K562 (cell line): ENCODE results near the gene DRP2. TPM values are rescaled to one million over a fixed set of nuclear protein-coding genes. Genes with fewer than 3 reads are reported as not detected.

ENCODE experiments used
- ATAC-seq: fragments of 200-7000 bp; cut with Tn5 transposase; 3 replicates; pipeline ENCODE4 v1.9.1; 2020; ENCODE audit warnings: moderate library complexity
- BruUV-seq: library from RNA; stranded (reverse); fragments of 400-500 nt; replicated peaks from 2 replicates; lab custom pipeline; 2021; lab: Mats Ljungman, UMichigan
- CTCF ChIA-PET: fragments of 300-600 bp; formaldehyde crosslinking; extraction: SDS; loops from one replicate; lab custom pipeline; 2021; ENCODE audit warnings: low intra/inter-chr PET ratio; lab: Yijun Ruan, JAX
- POLR2A ChIA-PET: fragments of 300-600, 350-650 bp; sonication (Branson Sonifier 250); formaldehyde crosslinking; extraction: SDS; loops from one replicate; lab custom pipeline; 2021; ENCODE audit warnings: antibody characterized with exemption, inconsistent platforms; lab: Yijun Ruan, JAX
- DNase-seq, 4 experiments: peaks; one replicate each; pipeline versions ENCODE4 v3.0.0 to v3.0.0-alpha.2; 2011 to 2018; ENCODE audit warnings: low spot score in 3 of 4, mixed read lengths in 3 of 4; ENCODE audit errors: extremely low read depth in 1 of 4
- FAIRE-seq: peaks from 2 replicates; lab custom pipeline; 2011; peaks lifted over from hg19 to GRCh38; lab: Jason Lieb, UNC
- H2AFZ ChIP-seq: 2 replicates; pipeline ENCODE4 v1.6.0; 2011; ENCODE audit warnings: low read depth, low read length, control low read depth, inconsistent platforms
- H3K27ac ChIP-seq: fragments of 200-600 bp; 3 replicates; pipeline ENCODE4 v1.8.0; 2011; ENCODE audit warnings: low read depth, mild to moderate bottlenecking, control low read depth, inconsistent platforms, low read length, moderate library complexity, mixed read lengths; ENCODE audit errors: extremely low read depth
- H3K27me3 ChIP-seq, 2 experiments: fragments of 300-600 bp in 1 of 2; 2 replicates in 1 of 2; 3 replicates in 1 of 2; pipeline versions ENCODE4 v1.6.0 to v1.8.0; 2011; ENCODE audit warnings: inconsistent platforms in 2 of 2, low read length in 2 of 2, mild to moderate bottlenecking in 1 of 2, mixed read lengths in 1 of 2, moderate library complexity in 1 of 2; ENCODE audit not compliant: control insufficient read depth in 2 of 2, insufficient read depth in 2 of 2
- H3K36me3 ChIP-seq: fragments of 300-600 bp; 3 replicates; pipeline ENCODE4 v1.8.0; 2011; ENCODE audit warnings: mild to moderate bottlenecking, low read length, inconsistent platforms; ENCODE audit not compliant: control insufficient read depth, insufficient read depth
- H3K4me1 ChIP-seq, 2 experiments: fragments of 200-600 bp in 1 of 2; replicated peaks in 1 of 2; 2 replicates in 1 of 2; 3 replicates in 1 of 2; pipeline versions ENCODE4 v1.5.1 to v1.8.0; 2011; ENCODE audit warnings: inconsistent platforms in 2 of 2, low read length in 2 of 2, mild to moderate bottlenecking in 1 of 2, mixed read lengths in 1 of 2, moderate library complexity in 1 of 2; ENCODE audit not compliant: control insufficient read depth in 2 of 2, insufficient read depth in 2 of 2
- H3K4me2 ChIP-seq: 2 replicates; pipeline ENCODE4 v1.6.1; 2011; ENCODE audit warnings: low read length, control low read depth, inconsistent platforms, mixed read lengths; ENCODE audit not compliant: insufficient read depth
- H3K4me3 ChIP-seq: fragments of 200-600 bp; sonication (generic), shearing (Covaris generic); 2 replicates; pipeline ENCODE4 v1.5.1; 2016; ENCODE audit warnings: control low read depth, inconsistent platforms
- H3K79me2 ChIP-seq: fragments of 200-600 bp; 3 replicates; pipeline ENCODE4 v1.8.0; 2011; ENCODE audit warnings: low read length, inconsistent platforms; ENCODE audit not compliant: control insufficient read depth, insufficient read depth
- H3K9ac ChIP-seq, 2 experiments: 2 replicates each; pipeline versions ENCODE4 v1.6.0 to v1.6.1; 2011; ENCODE audit warnings: low read depth in 2 of 2, low read length in 2 of 2, control low read depth in 1 of 2, inconsistent platforms in 1 of 2, mild to moderate bottlenecking in 1 of 2, mixed read lengths in 1 of 2; ENCODE audit not compliant: insufficient read depth in 1 of 2
- H3K9me1 ChIP-seq: one replicate; pipeline ENCODE4 v1.6.0; 2011; ENCODE audit warnings: inconsistent platforms, mild to moderate bottlenecking, low read length, moderate library complexity; ENCODE audit not compliant: control insufficient read depth, insufficient read depth
- H3K9me3 ChIP-seq: replicated peaks from 2 replicates; pipeline ENCODE4 v1.5.1; 2011; ENCODE audit warnings: low read depth, low read length, inconsistent platforms; ENCODE audit not compliant: control insufficient read depth, insufficient read depth
- H4K20me1 ChIP-seq: replicated peaks from 2 replicates; pipeline ENCODE4 v1.6.1; 2011; ENCODE audit warnings: low read length, inconsistent platforms, mixed read lengths; ENCODE audit not compliant: control insufficient read depth, insufficient read depth
- HCFC1 ChIP-seq: IDR thresholded peaks from 2 replicates; pipeline ENCODE4 v1.6.1; 2012; ENCODE audit warnings: low read depth, low read length, improper control_type of control experiment
- MLX ChIP-seq, 2 experiments: fragments of 450-650 bp in 1 of 2; sonication (generic) in 1 of 2; formaldehyde crosslinking; conservative IDR thresholded peaks; 2 replicates each; pipeline versions ENCODE4 v1.4.0 to v1.8.1; 2020 to 2022; ENCODE audit warnings: mild to moderate bottlenecking in 1 of 2, missing genetic modification reagents in 1 of 2
- U2AF2 ChIP-seq: fragments of 200-400 bp; formaldehyde crosslinking; optimal IDR thresholded peaks from 2 replicates; pipeline ENCODE3; 2017; ENCODE audit warnings: low read depth, mild to moderate bottlenecking, low read length
- YBX1 ChIP-seq: fragments of 450-650 bp; IDR thresholded peaks from 2 replicates; pipeline ENCODE4 v1.7.1; 2016; ENCODE audit warnings: mild to moderate bottlenecking
- ZNF696 ChIP-seq: fragments of 250-450 bp; sonication (Bioruptor Pico); conservative IDR thresholded peaks from 2 replicates; pipeline ENCODE4 v1.4.0; 2020; ENCODE audit warnings: mild to moderate bottlenecking, moderate library complexity
- WGBS: fragments of 100-300 bp; shearing (Covaris generic); methylation state at CpG from one replicate; pipeline ENCODE4 v1.1.6; 2016; ENCODE audit warnings: low coverage, mixed read lengths; ENCODE audit not compliant: insufficient coverage; ENCODE audit errors: missing lambda C conversion rate; 5-methylcytosine and 5-hydroxymethylcytosine counted together
- in situ Hi-C: fragments of 300-500 bp; cut with MboI; formaldehyde crosslinking; loops from 4 replicates; pipeline ENCODE4 v1.15.0; 2018; ENCODE audit warnings: inconsistent platforms, mixed read lengths
- intact Hi-C: fragments of 100-400 bp; cut with micrococcal nuclease; formaldehyde crosslinking; loops from 2 replicates; pipeline ENCODE4 v1.14.2; 2022
- polyA plus RNA-seq, 8 experiments: library from polyadenylated mRNA; depleted of rRNA in 4 of 8; stranded (reverse) in 5 of 8; unstranded in 3 of 8; fragments of >200 nt; fragmentation: Nextera tagmentation in 2 of 8; fragmentation: Illumina TruSeq in 1 of 8; extraction: Ambion mirVana in 2 of 8; extraction: Trizol in 1 of 8; gene quantifications; 2 replicates each; pipeline versions ENCODE4 v1.2.1 to v1.2.3, GENCODE V29; 2011 to 2014; ENCODE audit warnings: inconsistent platforms in 1 of 8, missing spikeins in 1 of 8
- total RNA-seq, 7 experiments: library from RNA; depleted of rRNA in 6 of 7; stranded (reverse); fragments of >200 nt in 6 of 7; fragmentation: Illumina TruSeq in 2 of 7; extraction: Trizol in 2 of 7; gene quantifications; 2 replicates each; pipeline versions ENCODE4 v1.2.1 to v1.2.3, GENCODE V29; 2011 to 2021; ENCODE audit warnings: low replicate concordance in 1 of 7
- TF ChIP-seq, protein P1 (sequence below): fragments of 250-450 bp; sonication (Bioruptor Pico); IDR thresholded peaks from 2 replicates; pipeline ENCODE4 v1.8.0; 2022; ENCODE audit warnings: inconsistent platforms

DRP2 gene
- total and polyA plus RNA-seq, 9 of the 15 experiments (the other 6 are each of a cell fraction or from before 2014, with no cell fraction given) = 0.01 to 0.30 (median 0.15) TPM

GRCh38 chrX:101210630-101211029 lies 9.0 kb upstream of the DRP2 start (continued):
- TF ChIP-seq, protein P1, sequence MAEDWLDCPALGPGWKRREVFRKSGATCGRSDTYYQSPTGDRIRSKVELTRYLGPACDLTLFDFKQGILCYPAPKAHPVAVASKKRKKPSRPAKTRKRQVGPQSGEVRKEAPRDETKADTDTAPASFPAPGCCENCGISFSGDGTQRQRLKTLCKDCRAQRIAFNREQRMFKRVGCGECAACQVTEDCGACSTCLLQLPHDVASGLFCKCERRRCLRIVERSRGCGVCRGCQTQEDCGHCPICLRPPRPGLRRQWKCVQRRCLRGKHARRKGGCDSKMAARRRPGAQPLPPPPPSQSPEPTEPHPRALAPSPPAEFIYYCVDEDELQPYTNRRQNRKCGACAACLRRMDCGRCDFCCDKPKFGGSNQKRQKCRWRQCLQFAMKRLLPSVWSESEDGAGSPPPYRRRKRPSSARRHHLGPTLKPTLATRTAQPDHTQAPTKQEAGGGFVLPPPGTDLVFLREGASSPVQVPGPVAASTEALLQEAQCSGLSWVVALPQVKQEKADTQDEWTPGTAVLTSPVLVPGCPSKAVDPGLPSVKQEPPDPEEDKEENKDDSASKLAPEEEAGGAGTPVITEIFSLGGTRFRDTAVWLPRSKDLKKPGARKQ = no peak
- no peak for TF ChIP-seq U2AF2
- TF ChIP-seq ZNF696 (CRISPR knock-in tag) = no peak
- no peak for TF ChIP-seq HCFC1
- no peak for TF ChIP-seq MLX (CRISPR knock-in tag; conservative IDR thresholded peaks at IDR 0.05)
- TF ChIP-seq YBX1 = no peak

- H3K27me3 ChIP-seq = peaks cover 0 to 14% of the 10 kb centered on the region in 2 experiments; a peak in 3 of 5 replicates
- DNase-seq (no peak), FAIRE-seq (no peak), ATAC-seq (no peak)
- H3K9me3 ChIP-seq = no peaks in the 10 kb centered on the region
- H3K27ac ChIP-seq = no peak overlapping the region
- H3K4me1 ChIP-seq = no peaks in the 10 kb centered on the region
- H4K20me1 ChIP-seq = no peaks in the 10 kb centered on the region
- no peaks in the 10 kb centered on the region for H3K36me3 ChIP-seq
- H3K9ac ChIP-seq = no peak overlapping the region
- H3K9me1 ChIP-seq = no peaks in the 10 kb centered on the region
- BruUV-seq = no TSS peak
- in situ Hi-C loops (no loop called here), intact Hi-C loops (no loop called here)
- H3K4me2 ChIP-seq = no peak overlapping the region
- no peaks in the 10 kb centered on the region for H3K79me2 ChIP-seq
- 32% methylated on average over 6 of the region's 6 CpGs for WGBS
- POLR2A ChIA-PET = no interaction called here
- H2AFZ ChIP-seq = no peak overlapping the region
- CTCF ChIA-PET = no interaction called here
- TF ChIP-seq U2AF2 = no peak
- H3K4me3 ChIP-seq = no peak overlapping the region
These were observed 1.9 kb upstream of the DRP2 start for GRCh38 chrX:101217689-101218088.
